Stimulated activated naive CD4-positive, alpha-beta T cell (primary cell): Measurements from ENCODE around the gene GALK1.
A peak's percentile ranks its signal among the peaks of the same experiment; 100 is the strongest.

Experiments
- DNase-seq, 6 experiments: peaks; one replicate each; lab custom pipeline; 2025; lab: John Stamatoyannopoulos, UW

The GALK1 gene

DNA sequence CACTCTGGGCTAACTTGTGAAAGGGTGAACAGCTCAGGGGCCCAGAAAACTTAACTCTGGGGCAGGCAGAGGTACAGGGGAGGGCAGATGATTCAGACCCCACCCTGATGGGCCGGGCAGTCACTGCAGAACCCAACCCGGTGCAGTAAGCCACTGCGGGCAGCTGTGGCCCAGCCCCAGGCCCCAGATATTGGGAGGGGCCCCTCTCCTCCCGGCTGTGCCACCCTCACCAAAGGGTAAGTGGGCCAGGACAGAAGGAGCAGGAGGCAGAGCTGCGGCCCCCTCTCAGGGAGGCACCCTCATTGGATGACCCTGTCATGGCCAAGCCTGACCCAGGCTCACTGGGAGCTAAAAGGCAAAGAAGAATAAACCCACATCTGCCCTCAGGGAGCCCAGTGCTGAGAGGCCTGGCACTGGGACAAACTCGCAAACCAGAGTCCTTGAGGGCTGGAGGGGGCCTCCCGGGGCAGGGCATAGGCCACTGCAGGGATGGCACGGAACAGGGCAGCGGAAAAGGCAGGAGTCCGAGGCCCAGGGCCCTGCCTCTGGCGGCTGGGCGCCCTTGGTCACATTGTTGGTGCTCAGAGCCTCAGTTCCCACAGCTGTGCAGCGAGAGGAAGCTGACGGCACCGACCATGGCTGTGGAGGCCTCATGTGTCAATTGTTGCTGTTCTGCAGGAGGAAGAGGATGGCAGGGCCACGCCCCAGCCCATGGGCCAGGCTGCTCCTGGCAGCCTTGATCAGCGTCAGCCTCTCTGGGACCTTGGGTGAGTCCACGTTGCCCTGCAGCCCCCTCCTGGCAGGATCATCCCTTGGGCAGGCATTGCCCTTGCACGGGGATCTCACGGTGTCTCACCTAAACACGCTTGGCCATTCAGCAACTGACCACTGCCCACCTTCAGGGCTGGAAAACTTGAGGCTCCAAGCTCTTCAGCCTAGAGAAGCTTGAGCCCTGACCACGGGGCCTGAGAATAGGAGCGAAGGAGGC, 40.7 kb downstream of the GALK1 start:
- no peak for DNase-seq

DNA sequence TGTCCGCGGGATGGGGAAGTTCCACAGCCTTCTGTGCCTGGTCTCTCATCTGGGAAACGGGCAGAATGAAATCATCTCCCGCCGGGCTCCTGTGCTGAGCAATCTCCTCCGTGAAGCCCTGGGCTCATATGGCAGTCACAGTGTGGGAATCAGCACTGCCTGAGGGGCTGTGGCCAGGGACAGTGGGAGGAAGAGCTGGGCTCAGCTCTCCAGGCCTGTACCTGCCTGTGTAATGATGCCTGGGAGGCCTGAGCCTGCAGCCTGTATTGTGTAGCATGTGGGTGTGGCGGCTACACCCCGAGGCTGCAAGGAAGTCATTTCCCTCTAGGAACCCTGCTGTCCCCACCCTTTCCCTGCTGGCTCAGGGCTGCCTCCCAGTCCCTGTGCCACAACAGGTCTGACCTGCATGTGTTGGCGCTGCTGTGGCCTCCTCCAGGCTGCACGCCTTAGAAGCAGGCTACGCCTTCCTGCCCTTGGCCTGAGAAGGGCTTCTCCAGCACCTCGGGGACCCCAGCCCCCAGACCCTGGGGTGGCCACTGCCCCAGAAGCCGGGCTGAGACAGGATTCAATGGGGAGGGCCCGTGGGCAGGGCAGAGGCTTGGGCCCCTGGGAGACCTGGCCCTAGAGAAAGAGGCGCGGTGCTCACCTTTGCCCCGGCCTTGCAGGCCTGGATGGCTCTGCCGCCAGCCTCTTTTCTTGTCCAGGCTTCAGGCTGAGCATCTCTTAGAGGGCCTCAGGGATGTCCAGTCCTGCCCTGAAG, 41.6 kb downstream of the GALK1 start:
- DNase-seq, result no peak

DNA sequence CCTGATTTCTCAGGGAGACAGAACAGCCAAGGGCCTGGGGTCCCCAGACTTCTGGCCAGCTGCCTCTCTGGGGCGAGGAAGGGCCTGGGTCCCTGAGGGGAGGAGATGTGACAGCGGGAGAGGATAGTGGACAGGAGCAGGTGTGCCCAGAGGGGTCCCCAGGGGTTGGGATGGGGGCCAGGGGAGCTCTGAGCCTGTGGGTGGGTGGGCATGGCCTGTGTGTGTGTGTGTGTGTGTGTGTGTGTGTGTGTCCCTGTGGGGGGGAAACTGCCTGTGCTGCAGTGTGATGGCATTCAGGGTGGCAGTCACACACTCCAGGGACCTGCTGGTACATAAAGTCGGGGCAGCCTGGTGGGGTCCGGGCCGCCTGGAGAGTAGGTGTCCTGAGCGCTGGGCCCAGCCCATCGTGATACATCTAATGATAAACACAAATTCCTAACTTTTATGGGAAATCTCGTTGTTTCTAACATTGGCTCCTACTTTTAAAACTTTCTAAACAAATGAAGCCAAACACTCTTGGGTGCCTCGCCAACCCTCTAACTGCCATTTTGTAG, 42.4 kb downstream of the GALK1 start:
- no peak for DNase-seq

DNA sequence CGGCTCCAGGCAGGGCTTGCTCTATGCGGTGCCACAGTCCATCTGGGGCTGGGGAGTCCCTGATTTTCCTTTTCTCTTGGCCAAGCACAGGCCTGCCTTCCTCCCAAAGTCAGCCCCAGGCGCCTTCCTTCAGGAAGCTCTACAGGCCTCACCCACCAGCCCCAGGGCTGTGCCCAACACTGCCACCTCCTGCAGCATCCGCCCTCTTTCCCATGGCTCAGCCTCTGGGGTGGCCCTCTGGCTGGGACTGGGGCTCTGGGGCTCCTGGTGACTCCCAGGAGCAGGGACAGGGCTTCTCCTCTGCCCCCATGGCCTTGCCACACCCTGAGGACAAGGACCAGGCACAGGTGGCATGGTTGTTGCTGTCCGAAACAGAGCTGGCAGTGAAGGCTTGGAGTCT, 42.9 kb downstream of the GALK1 start:
- DNase-seq, result no peak

DNA sequence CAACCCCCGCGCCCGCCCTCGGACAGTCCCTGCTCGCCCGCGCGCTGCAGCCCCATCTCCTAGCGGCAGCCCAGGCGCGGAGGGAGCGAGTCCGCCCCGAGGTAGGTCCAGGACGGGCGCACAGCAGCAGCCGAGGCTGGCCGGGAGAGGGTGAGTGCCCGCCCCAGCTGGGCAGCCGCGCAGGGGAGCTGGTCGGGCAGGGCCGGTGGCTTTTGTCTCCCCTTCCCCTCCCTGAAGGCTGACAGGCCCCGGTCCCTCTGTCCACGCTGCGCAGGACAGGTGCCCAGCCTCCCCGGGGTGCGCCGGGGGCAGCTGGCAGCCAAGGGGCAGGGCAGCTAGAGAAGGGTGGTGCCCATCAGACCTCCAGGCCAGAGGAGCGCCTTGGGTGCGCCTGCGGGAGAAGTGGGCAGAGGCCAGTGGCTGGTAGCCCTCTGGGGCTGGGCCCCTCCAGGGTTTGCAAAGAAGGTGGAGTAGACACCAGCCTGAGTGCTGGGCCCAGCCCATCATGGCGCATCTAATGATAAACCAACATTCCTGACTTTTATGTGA, 43.5 kb downstream of the GALK1 start:
- DNase-seq, result no peak

DNA sequence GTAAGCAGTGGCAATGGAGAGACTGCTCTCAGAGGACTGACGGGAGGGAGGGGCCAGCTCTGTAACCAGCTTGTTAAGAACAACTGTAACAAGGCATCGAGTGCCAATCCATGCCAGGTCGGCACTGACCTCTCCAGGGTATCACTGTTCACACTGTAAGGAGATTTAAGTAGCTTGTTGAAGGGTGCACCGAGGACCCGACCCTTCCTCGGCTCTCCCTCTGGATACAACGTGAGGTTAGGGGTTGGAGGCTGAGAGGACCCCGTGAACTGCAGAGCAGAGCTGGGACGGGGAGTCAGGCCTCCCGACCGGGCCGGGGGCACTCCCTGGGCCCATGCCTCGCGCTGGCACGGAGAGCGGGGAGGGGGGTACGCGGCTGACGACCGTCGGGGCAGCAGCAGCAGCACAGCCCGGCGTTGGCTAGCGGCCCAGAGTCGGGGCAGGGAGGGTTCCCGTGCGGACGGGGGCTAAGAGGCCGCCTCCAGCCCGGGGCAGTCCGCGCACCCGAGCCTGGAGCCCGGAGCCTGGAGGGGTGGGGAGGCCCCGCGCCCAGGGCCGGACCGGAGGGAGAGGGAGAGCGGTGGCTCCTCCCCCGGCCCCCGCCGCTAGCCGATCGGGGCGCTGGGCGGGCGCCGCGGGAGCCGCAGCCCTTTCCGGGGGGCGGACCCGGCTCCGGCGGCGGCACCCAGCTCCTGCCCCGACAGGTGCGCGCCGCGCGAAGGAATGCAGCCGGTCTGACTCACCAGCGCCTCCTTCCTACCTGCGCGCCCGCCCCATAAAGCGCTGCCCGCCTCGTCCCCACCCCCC, 44.1 kb downstream of the GALK1 start, which contains the start of gene ITGB4:
ITGB4 (plus strand) TSS at position 804 of the 807 bp plus-strand sequence. CDS start 3,245 bp downstream, outside the sequence.
- peak; percentile 46 to 68 (median 61) for DNase-seq

DNA sequence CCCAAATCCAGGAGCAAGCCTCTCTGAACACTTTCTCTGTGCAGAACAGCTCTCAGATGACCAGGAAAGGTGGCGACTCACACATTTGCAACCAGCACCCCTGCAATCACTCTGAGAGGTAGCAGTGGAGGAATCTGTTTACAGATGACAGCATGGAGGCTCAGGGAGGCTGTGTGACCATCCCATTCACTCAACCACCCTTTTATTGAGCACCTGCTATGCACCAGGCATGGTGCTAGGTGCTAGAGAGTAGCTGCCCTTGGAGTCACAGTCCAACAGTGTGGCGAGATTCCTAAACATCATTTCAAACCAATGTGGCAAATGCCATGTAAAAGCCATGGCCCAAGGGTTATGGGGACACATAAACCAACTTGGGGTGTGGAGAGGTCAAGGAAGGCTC, 45.3 kb downstream of the GALK1 start:
- DNase-seq, result no peak

DNA sequence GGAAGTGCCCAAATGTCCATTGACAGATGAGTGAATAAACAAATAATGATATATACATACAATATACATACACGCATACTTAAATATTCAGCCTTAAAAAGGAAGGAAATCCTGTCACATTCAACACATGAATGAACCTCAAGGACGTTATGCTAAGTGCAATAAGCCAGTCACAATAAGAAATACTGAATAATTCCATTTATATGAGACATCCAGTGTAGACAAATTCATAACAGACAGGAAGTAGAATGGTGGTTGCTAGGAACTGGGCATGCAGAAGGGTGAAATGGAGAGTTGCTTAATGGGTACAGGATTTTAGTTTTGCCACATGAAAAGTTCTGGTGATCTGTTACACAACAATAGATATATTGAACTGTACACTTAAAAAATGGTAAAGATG, 52.5 kb downstream of the GALK1 start:
- no peak for DNase-seq
